ENCODE data around the gene LILRA5.

DNA sequence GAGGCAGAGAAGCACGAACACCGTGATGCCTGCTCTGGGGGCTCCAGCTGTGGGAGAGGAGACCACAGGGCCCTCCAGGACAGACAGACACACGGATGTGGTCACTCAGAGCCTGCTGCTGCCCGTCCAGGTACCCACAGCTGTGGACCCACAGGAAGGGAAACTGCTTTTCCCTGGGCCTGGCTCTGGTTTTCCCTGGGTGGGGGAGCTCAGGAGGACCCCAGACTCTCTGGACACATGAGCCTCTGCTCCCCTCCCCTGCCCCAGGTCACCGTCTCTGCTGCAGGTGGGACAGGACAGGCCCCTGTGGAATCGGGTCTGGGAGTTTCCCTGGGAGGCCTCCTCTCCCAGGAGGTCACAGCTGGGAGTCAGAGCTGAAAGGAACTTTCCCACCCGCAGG is 18.7 kb upstream of the LILRA5 start:
- TF ChIP-seq CTCF (IDR thresholded peaks at IDR 0.05) (no peak), RFX5 (IDR thresholded peaks at IDR 0.05; ENCODE audit: low read length) (no peak), TAF1 (IDR thresholded peaks at IDR 0.05; ENCODE audit: borderline replicate concordance, low read depth, low read length) (no peak), MAX (IDR thresholded peaks at IDR 0.05; ENCODE audit: low read depth) (no peak), SMC3 (IDR thresholded peaks at IDR 0.05; ENCODE audit: low read depth, low read length) (no peak), TEAD4 (IDR thresholded peaks at IDR 0.05; ENCODE audit: borderline replicate concordance, insufficient read depth) (no peak)

All from SK-N-SH (cell line).